DMS 273 (cell line): ENCODE results near the gene MCM8.

ENCODE experiments used
- DNase-seq: peaks from one replicate; lab custom pipeline; 2025; ENCODE audit not compliant: unreplicated experiment; lab: John Stamatoyannopoulos, UW

MCM8 gene

DNA sequence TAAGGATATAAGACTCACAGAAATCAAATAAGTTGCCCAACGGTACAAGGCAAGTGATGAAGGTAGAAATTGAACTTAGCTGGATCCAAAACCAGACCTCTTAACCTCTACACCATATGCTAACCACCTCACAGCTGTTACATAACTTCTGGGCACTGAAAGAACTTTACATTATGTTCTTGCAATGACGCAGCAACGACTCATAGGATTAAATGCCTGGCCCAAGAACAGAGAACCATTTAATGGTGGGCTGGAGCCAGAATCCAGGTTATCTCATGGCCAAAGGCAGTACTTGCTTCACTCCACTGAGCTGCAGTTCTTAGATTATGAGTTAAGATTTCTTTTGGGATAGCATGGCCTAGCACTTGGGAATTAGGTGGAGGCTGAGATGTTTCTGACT is 4.5 kb upstream of the MCM8 start:
- peak; percentile 36 for DNase-seq

GRCh38 chr20:5947276-5947675 is 3.2 kb upstream of the MCM8 start:
- no peak for DNase-seq

- DNase-seq = peak; percentile 66
Observed at GRCh38 chr20:5949943-5950270, 545 bp upstream of the MCM8 start.

DNA sequence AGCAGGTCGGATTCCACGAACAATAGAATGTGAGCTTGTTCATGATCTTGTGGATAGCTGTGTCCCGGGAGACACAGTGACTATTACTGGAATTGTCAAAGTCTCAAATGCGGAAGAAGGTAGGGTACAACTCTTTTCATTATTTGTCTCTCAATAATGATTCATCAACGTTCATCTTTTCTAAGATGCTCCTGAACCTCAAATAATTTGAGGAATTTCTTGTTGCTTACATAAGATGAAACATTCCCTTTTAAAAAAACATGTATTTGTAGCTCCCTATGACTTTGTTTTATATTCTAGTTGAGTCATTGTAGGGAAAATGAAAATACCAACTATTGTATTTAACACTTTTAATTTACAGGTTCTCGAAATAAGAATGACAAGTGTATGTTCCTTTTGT is 17.0 kb downstream of the MCM8 start:
- no peak for DNase-seq

GRCh38 chr20:5968462-5968861 is 18.0 kb downstream of the MCM8 start:
- DNase-seq = no peak

DNA sequence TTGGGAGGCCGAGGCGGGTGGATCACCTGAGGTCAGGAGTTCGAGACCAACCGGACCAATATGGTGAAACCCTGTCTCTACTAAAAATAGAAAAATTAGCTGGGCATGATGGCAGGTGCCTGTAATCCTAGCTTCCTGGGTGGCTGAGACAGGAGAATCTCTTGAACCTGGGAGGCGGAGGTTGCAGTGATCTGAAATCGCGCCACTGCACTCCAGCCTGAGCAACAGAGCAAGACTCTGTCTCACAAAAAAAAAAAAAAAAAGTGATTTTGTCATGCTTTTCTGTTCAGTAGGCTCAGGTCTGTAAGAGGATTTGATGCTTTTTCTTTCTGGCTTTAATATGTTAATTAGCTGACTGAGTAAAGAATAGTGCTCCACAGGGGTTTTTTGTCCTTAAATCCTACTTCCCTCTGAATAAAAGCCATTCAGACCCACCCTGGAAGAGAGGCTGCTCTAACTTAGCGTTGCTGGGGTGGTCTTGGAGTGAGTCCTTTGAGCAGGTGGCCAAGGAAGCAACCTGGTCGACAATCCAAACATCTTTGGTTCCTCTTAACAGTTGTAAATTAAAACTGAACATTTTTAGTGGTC is 19.0 kb downstream of the MCM8 start:
- no peak for DNase-seq

GRCh38 chr20:5969940-5970339 is 19.5 kb downstream of the MCM8 start:
- no peak for DNase-seq

GRCh38 chr20:5970381-5970780 is 19.9 kb downstream of the MCM8 start:
- no peak for DNase-seq

DNA sequence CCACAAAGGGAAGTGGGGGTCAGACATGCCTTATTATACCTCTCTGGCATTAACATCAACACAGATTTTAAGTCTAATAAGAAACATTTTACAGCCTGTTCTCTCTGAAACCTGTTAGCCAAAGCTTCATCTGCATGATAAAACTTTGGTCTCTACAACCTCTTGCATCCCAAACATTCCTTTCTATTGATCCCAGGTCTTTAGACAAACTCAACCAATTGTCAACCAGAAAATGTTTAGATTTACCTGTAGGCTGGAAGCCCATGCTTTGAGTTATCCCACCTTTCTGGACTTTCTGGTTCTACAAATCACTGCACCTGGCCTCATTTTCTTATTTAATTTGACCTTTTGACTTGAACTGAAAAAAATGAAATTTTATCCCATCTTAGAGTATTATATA is 20.8 kb downstream of the MCM8 start:
- DNase-seq = no peak

DNA sequence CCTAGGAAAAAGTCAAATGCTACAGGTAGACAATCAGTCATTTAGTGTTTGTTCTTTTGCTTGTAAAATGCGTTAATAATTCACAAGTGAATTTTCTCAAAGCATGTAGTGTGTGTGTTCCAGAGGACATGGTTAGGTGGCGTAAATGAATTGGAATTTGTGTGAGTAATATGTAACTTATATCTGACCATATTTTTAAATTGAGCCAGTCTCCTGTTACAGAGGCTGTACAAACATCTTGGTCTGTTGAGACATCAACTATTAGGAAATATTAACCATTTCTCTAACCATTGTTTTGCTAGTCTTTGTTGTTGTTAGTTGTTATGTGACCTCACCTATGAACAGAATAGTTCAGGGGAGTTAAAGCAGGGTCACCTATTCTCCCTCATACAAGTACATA is 22.7 kb downstream of the MCM8 start:
- DNase-seq = no peak

DNA sequence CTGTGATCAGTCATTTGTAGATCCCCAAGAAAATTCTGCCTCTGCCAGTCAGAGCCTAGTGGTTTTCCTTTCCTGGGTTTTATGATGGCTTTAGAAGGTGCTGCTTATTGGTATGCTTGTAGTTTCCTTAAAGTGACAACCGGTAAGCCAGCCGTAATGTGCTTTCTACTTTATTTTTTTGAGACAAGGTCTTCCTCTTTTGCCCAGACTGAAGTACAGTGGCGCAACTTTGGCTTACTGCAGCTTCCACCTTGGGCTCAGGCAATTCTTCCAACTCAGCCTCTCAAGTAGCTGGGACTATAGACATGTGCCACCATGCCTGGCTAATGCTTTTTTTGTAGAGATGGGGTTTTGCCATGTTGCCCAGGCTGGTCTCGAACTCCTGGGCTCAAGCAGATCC is 23.5 kb downstream of the MCM8 start:
- DNase-seq = no peak

DNA sequence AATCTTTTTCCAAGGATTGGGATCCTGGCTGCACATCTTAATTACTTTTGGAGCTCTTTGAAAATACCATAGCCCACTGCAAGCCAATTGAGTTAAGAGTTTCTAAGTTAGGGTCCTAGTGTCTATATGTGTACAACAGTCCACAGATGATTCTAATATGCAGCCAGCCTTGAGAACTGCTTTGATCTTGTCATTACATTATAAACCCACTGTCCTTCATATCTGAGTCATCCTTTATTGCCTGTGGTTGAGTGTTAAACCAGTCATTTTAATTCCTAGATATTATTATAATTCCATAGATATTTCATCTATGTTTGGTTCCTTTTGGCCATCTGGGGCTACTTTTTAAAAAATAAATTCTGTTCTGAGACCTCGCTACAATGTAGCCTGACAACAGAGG is 24.1 kb downstream of the MCM8 start:
- no peak for DNase-seq

GRCh38 chr20:5975778-5976177 is 25.3 kb downstream of the MCM8 start:
- no peak for DNase-seq

DNA sequence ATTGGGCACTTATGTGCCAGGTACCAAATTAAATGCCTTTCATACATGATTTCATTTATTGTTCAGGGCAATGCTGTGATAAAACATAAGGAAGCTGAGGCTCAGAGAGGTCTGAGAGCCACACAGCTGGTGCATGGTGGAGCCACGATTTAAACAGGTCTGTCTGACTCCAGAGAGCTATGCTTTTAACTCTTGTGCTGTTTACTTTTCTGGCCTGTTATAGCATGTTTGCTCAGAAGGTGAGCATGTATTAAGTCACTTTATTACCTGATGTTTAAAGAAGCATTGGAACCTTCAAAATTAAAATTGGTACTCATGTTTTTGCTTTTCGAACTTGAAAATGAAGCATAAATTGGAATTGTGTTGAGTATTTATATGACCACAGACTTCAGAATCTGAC is 26.8 kb downstream of the MCM8 start:
- no peak for DNase-seq

- no peak for DNase-seq
Observed at GRCh38 chr20:5977975-5978374, 27.5 kb downstream of the MCM8 start.

- no peak for DNase-seq
Observed at GRCh38 chr20:5979801-5980200, 29.3 kb downstream of the MCM8 start.

DNA sequence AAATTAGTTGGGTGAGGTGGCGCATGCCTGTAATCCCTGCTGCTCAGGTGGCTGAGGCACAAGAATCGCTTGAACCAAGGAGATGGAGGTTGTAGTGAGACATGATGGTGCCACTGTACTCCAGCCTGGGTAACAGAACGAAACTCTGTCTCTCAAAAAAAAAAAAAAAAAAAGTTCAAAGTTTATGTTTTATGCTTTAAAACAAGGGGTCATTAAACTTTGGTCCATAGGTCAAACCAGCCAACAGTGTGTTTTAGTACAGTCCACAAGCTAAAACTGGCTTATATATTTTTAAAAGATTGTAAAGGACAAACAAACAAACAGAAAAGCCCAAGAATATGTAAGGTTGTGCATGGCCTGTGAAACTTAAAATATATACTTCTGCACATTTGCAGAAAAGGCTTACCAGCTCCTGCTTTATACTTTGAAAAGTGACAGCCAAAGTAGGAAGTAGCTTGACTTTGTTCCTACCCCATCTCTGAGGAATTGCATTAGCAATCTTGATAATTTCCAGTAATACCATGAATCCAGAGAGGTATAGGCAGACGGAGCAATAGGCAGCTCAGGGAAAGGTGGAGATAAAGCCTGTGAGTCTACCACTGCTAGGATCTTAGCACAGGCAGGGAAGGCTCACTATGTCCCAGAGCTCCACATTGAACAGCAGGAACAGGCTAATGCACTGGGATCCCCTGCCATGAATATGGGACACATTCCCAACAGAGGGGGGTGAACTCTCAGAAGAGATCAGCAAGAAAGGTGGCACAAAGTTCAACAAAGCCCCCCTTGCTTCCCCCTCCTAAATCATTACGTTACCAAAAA is 30.5 kb downstream of the MCM8 start:
- DNase-seq = no peak

- no peak for DNase-seq
Observed at GRCh38 chr20:5987383-5987782, 36.9 kb downstream of the MCM8 start.

DNA sequence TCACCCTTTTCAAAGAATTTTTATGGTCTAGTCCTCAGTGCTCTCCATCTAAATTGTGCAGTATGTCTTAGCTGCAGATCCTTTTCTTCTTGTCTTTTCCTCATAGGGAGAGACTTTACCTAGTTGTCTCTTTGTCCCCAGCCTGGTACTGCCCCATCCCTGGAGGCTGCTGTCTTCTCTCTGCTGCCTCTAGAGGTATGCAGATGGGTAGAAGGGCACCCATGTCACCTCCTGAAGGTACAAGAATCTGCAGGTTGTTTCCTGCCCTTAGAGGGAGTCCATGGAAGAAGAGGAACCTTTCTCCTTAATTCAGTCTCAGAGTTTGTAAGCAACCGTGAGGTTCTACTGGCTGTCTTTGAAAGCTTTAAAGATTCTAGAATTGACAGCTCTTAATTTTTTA is 39.1 kb downstream of the MCM8 start:
- DNase-seq = no peak

DNA sequence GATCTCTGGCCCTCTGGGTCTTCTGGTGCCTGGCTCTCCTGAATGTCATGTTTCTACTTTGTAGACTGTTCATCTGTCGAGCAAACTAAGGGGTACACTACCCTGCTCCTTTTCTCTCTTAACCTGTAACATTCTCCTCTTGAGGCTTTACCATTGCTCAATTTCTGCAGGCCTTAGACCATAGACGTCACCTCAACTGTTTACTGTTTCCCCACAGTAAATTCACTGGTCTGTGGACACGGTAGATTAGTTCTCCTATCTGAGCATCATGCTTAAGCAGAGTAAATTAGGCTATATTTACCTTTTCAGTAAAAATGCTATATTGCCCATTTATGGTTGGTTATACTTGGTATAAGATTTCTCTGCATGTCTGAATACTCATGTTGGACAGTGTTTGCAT is 40.5 kb downstream of the MCM8 start:
- no peak for DNase-seq

DNA sequence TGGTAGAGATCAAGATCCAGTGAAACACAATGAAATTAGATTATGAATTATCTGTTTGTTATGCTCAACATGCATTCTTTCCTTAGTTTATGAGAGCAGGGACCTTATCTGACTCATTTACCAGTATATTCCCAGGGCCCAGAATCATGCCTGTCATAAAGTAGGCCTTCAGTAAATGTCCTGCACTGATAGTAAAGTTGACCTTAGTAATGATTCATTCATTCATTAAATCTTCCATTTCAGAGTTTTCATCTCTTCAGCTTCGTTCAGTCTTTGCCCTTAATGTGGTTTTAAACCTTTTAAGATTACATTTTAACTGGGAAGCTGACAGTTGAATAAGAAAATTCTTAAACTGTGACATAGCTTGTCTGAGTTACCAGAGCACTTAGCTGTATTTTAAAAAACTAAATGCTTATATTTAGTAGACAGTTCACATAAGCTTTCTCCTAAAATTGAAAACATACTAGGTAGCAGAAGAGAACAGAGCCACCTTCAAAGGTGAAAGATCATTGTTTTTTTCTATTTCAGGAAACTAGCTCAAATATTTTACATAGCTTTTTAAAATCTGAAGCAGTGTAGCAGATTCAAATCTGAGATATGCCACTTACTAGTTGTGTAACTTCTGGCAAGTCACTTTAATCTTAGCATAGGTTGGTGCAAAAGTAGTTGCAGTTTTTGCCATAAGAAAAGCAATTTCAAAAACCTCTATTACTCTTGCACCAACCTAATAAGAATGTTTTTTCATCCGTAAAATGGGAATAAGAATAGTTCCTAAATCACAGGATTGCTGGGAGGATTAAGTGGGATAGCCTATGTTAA is 41.4 kb downstream of the MCM8 start:
- no peak for DNase-seq

DNA sequence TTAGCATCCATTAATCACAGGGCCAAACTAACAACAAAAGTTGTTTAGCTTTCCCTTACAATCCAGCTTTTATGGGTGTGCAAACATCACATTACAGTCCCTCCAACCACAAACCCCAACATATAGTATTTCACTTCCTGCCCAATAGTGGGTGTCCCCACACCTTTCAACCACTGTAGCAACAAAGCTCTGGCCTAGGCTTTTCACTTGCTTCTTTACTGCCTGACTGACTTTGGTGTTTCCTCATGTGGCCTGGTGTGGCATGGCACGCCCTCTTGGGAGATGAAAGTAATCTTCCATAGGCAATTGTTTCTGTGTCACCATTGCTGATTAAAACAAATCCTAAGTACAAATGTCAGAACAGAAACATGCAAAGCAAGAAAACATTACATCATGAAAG is 46.3 kb downstream of the MCM8 start:
- no peak for DNase-seq
